Gastrocnemius medialis (tissue), 4 donors: ENCODE data around the gene MARCHF10. TPM values are rescaled to one million over a fixed set of nuclear protein-coding genes. Genes with fewer than 3 reads are reported as not detected.

ENCODE experiments used
- ATAC-seq, 2 donors: fragments of 150-250 bp; one replicate each; pipeline ENCODE4 v1.9.1; 2016
- DNase-seq, 2 donors: peaks; one replicate each; pipeline ENCODE4 v3.0.0-alpha.2; 2019
- H3K27ac ChIP-seq, 4 donors: fragments of 200-600 bp; sonication (generic); 1 replicate in 1 of 4; 2 replicates in 3 of 4; pipeline ENCODE4 v1.5.1; 2016 to 2018; ENCODE audit warnings: mild to moderate bottlenecking in 2 of 4, moderate library complexity in 1 of 4
- H3K27me3 ChIP-seq, 3 donors: fragments of 200-600 bp; sonication (generic) in 2 of 3; 1 replicate in 1 of 3; 2 replicates in 2 of 3; pipeline versions ENCODE4 v1.5.1 to v1.6.0; 2016 to 2019; ENCODE audit warnings: mild to moderate bottlenecking in 1 of 3, moderate library complexity in 1 of 3
- H3K36me3 ChIP-seq, 2 donors: fragments of 200-600 bp; sonication (generic) in 1 of 2; one replicate each; pipeline ENCODE4 v1.5.1; 2017 to 2018
- H3K4me1 ChIP-seq, 2 donors: fragments of 200-600 bp; sonication (generic) in 1 of 2; one replicate each; pipeline ENCODE4 v1.5.1; 2016 to 2017; ENCODE audit warnings: mild to moderate bottlenecking in 2 of 2
- H3K4me3 ChIP-seq, 4 donors: fragments of 200-600 bp; sonication (generic) in 3 of 4; 1 replicate in 1 of 4; 2 replicates in 3 of 4; pipeline ENCODE4 v1.5.1; 2016 to 2019; ENCODE audit warnings: mild to moderate bottlenecking in 2 of 4
- H3K9me3 ChIP-seq, 3 donors: fragments of 200-600 bp; sonication (generic) in 2 of 3; 1 replicate in 1 of 3; 2 replicates in 2 of 3; pipeline ENCODE4 v1.5.1; 2016 to 2019
- CTCF ChIP-seq, 5 experiments: fragments of 450-650 bp in 3 of 5; fragments of 200-600 bp in 2 of 5; sonication (generic) in 2 of 5; IDR thresholded peaks in 4 of 5; conservative IDR thresholded peaks in 1 of 5; 1 replicate in 4 of 5; 2 replicates in 1 of 5; pipeline ENCODE4 v1.5.1; 2016 to 2019; ENCODE audit warnings: antibody characterized with exemption in 5 of 5, mild to moderate bottlenecking in 3 of 5, moderate library complexity in 3 of 5
- POLR2A ChIP-seq, 2 donors: fragments of 450-650 bp; IDR thresholded peaks; one replicate each; pipeline ENCODE4 v1.6.1; 2017; ENCODE audit warnings: antibody characterized with exemption in 2 of 2, mild to moderate bottlenecking in 2 of 2, moderate library complexity in 2 of 2
- in situ Hi-C, 4 donors: fragments of 200-750 bp; cut with MboI; loops; one replicate each; pipeline versions ENCODE4 v1.15.0 to v1.8.0; 2017; ENCODE audit warnings: low sequenced_read_pairs in 4 of 4
- intact Hi-C: fragments of 100-400 bp; cut with DNase I; formaldehyde crosslinking; loops from one replicate; pipeline ENCODE4 v1.15.1; 2023; ENCODE audit warnings: low total_unique reads
- total RNA-seq, 4 donors: library from RNA; depleted of rRNA; stranded (reverse); fragments of >200 nt; gene quantifications; one replicate each; pipeline versions ENCODE4 v1.1.0 to v1.2.3, GENCODE V29; 2016

The MARCHF10 gene
- total RNA-seq, 4 donors from 2014 or later = not detected

- DNase-seq = no peak
- intact Hi-C loops (no loop called here), in situ Hi-C loops (no loop called here)
- no peaks in the 10 kb centered on the region for H3K27me3 ChIP-seq
- no peaks in the 10 kb centered on the region for H3K4me1 ChIP-seq
- H3K4me3 ChIP-seq = no peak overlapping the region
- no peak for ATAC-seq
- H3K36me3 ChIP-seq = no peaks in the 10 kb centered on the region
- no peak overlapping the region for H3K27ac ChIP-seq
- TF ChIP-seq CTCF (IDR thresholded peaks at IDR 0.05 in 4 of 5, conservative IDR thresholded peaks at IDR 0.05 in 1 of 5) (no peak), POLR2A (IDR thresholded peaks at IDR 0.05) (no peak)
- no peaks in the 10 kb centered on the region for H3K9me3 ChIP-seq
Measured at GRCh38 chr17:62782730-62783270, 25.3 kb downstream of the MARCHF10 start.

- DNase-seq (no peak), ATAC-seq (no peak)
- in situ Hi-C loops = no loop called here
- Histone ChIP-seq H3K27me3 (no peaks in the 10 kb centered on the region), H3K27ac (no peak overlapping the region), H3K4me3 (no peak overlapping the region), H3K36me3 (no peaks in the 10 kb centered on the region), H3K9me3 (no peaks in the 10 kb centered on the region), H3K4me1 (no peaks in the 10 kb centered on the region)
- intact Hi-C loops = no loop called here
- TF ChIP-seq CTCF (IDR thresholded peaks at IDR 0.05 in 4 of 5, conservative IDR thresholded peaks at IDR 0.05 in 1 of 5) = no peak
- TF ChIP-seq POLR2A (IDR thresholded peaks at IDR 0.05) = no peak
Measured at GRCh38 chr17:62781831-62782251, 26.3 kb downstream of the MARCHF10 start.

- no peaks in the 10 kb centered on the region for H3K9me3 ChIP-seq
- no peak for ATAC-seq
- TF ChIP-seq CTCF (IDR thresholded peaks at IDR 0.05 in 4 of 5, conservative IDR thresholded peaks at IDR 0.05 in 1 of 5) = no peak
- no peak for TF ChIP-seq POLR2A (IDR thresholded peaks at IDR 0.05)
- H3K36me3 ChIP-seq = no peaks in the 10 kb centered on the region
- H3K4me1 ChIP-seq = no peaks in the 10 kb centered on the region
- in situ Hi-C loops (no loop called here), intact Hi-C loops (no loop called here)
- no peak overlapping the region for H3K4me3 ChIP-seq
- H3K27me3 ChIP-seq = no peaks in the 10 kb centered on the region
- no peak for DNase-seq
- H3K27ac ChIP-seq = no peak overlapping the region
Measured at GRCh38 chr17:62781356-62781755, 26.8 kb downstream of the MARCHF10 start.

- H3K4me3 ChIP-seq = no peak overlapping the region
- ATAC-seq = no peak
- H3K9me3 ChIP-seq = no peaks in the 10 kb centered on the region
- DNase-seq = no peak
- H3K4me1 ChIP-seq = no peaks in the 10 kb centered on the region
- in situ Hi-C loops (no loop called here), intact Hi-C loops (no loop called here)
- no peak overlapping the region for H3K27ac ChIP-seq
- no peaks in the 10 kb centered on the region for H3K27me3 ChIP-seq
- TF ChIP-seq CTCF (IDR thresholded peaks at IDR 0.05 in 4 of 5, conservative IDR thresholded peaks at IDR 0.05 in 1 of 5) (no peak), POLR2A (IDR thresholded peaks at IDR 0.05) (no peak)
- H3K36me3 ChIP-seq = no peaks in the 10 kb centered on the region
Measured at GRCh38 chr17:62780951-62781350, 27.2 kb downstream of the MARCHF10 start.

- H3K36me3 ChIP-seq = no peaks in the 10 kb centered on the region
- DNase-seq (peak; percentile 18 to 23), ATAC-seq (peak; percentile 55 to 77)
- no peaks in the 10 kb centered on the region for H3K9me3 ChIP-seq
- no peaks in the 10 kb centered on the region for H3K27me3 ChIP-seq
- H3K4me3 ChIP-seq = no peak overlapping the region
- TF ChIP-seq POLR2A (IDR thresholded peaks at IDR 0.05) (no peak), CTCF (IDR thresholded peaks at IDR 0.05 in 4 of 5, conservative IDR thresholded peaks at IDR 0.05 in 1 of 5) (no peak)
- no peak overlapping the region for H3K27ac ChIP-seq
- no peaks in the 10 kb centered on the region for H3K4me1 ChIP-seq
- intact Hi-C loops (no loop called here), in situ Hi-C loops (no loop called here)
Measured at GRCh38 chr17:62780269-62780668, 27.8 kb downstream of the MARCHF10 start.
